Astrocyte (in vitro differentiated cells and primary cell): ENCODE results near the gene AGAP9.

Source experiments
- EZH2 ChIP-seq: IDR thresholded peaks from 2 replicates; pipeline ENCODE4 v1.6.1; 2012; ENCODE audit warnings: mild to moderate bottlenecking, low read length, inconsistent platforms; ENCODE audit not compliant: insufficient read depth
- TF ChIP-seq, protein P1 (sequence below): IDR thresholded peaks from 2 replicates; pipeline ENCODE4 v1.5.1; 2011; ENCODE audit warnings: low read depth, mild to moderate bottlenecking, inconsistent platforms, low read length, moderate library complexity; ENCODE audit not compliant: insufficient read depth

DNA sequence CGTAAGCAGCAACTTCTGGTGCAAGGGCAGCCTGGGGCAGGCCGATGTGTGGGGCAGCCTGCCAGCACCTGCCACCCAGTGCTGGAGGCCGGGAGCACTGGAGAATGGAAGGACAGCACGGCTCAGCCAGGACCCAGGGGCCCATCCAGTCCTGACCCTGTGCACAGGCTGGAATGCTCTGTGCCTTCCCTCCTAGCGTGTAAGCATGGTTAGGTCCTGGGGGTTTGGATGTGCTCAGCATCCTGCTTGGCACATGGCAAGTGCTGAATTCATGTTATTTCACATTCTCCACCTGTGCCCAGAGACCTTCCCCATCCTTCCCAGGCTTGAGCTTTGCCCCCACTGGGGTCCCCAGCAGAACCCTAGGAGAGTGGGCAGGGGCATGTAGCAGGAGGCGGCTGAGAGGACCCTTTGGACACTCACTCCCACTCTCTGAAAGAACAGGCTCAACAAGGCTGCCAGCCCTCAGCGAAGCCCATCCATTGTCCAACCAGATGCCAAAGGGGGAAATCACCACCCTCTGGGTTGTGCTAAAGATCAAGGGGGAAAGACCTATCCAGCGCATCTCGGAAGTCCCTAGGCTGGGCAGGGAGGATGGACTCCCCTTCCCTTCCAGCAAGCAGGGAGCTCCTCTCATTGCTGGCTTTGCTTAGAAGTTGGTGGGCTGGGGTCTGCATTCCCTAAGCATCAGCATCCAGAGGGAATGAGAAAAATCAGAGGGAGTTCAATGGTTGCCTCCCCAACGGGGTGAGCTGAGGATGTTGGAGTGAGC is 69.2 kb downstream of the AGAP9 start:
- TF ChIP-seq, protein P1, sequence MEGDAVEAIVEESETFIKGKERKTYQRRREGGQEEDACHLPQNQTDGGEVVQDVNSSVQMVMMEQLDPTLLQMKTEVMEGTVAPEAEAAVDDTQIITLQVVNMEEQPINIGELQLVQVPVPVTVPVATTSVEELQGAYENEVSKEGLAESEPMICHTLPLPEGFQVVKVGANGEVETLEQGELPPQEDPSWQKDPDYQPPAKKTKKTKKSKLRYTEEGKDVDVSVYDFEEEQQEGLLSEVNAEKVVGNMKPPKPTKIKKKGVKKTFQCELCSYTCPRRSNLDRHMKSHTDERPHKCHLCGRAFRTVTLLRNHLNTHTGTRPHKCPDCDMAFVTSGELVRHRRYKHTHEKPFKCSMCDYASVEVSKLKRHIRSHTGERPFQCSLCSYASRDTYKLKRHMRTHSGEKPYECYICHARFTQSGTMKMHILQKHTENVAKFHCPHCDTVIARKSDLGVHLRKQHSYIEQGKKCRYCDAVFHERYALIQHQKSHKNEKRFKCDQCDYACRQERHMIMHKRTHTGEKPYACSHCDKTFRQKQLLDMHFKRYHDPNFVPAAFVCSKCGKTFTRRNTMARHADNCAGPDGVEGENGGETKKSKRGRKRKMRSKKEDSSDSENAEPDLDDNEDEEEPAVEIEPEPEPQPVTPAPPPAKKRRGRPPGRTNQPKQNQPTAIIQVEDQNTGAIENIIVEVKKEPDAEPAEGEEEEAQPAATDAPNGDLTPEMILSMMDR = no peak
- TF ChIP-seq EZH2 = no peak
